Keratinocyte (primary cell): Measurements from ENCODE around the gene JAM3. TPM values are rescaled to one million over a fixed set of nuclear protein-coding genes. Genes with fewer than 3 reads are reported as not detected.

ENCODE experiments used
- DNase-seq: peaks from one replicate; pipeline ENCODE4 v3.0.0-alpha.2; 2011; ENCODE audit warnings: low read depth, missing footprints, low spot score
- FAIRE-seq: peaks from 2 replicates; lab custom pipeline; 2011; peaks lifted over from hg19 to GRCh38; lab: Jason Lieb, UNC
- H2AFZ ChIP-seq: 2 replicates; pipeline ENCODE4 v1.6.0; 2012; ENCODE audit warnings: low read length, control low read depth, inconsistent platforms; ENCODE audit not compliant: control insufficient read depth
- H3K27ac ChIP-seq: 2 replicates; pipeline ENCODE4 v1.5.1; 2011; ENCODE audit warnings: low read length; ENCODE audit not compliant: control insufficient read depth, insufficient read depth
- H3K27me3 ChIP-seq: 3 replicates; pipeline ENCODE4 v1.6.0; 2011; ENCODE audit warnings: low read length; ENCODE audit not compliant: control insufficient read depth, insufficient read depth; ENCODE audit errors: extremely low read depth
- H3K36me3 ChIP-seq, 2 experiments: 2 replicates in 1 of 2; 3 replicates in 1 of 2; pipeline ENCODE4 v1.5.1; 2011; ENCODE audit warnings: low read length in 2 of 2, mild to moderate bottlenecking in 1 of 2; ENCODE audit not compliant: control insufficient read depth in 2 of 2, insufficient read depth in 2 of 2; ENCODE audit errors: extremely low read depth in 1 of 2
- H3K4me1 ChIP-seq: 3 replicates; pipeline ENCODE4 v1.5.1; 2011; ENCODE audit warnings: low read length; ENCODE audit not compliant: control insufficient read depth, insufficient read depth; ENCODE audit errors: extremely low read depth
- H3K4me2 ChIP-seq: 3 replicates; pipeline ENCODE4 v1.6.0; 2011; ENCODE audit warnings: low read depth, low read length; ENCODE audit not compliant: control insufficient read depth, insufficient read depth; ENCODE audit errors: extremely low read depth
- H3K4me3 ChIP-seq, 3 experiments: fragments of 200-600 bp in 1 of 3; sonication (generic) in 1 of 3; 2 replicates in 2 of 3; 3 replicates in 1 of 3; pipeline ENCODE4 v1.5.1; 2011 to 2016; ENCODE audit warnings: low read length in 3 of 3, mild to moderate bottlenecking in 3 of 3, control low read depth in 2 of 3, inconsistent platforms in 1 of 3, low read depth in 1 of 3, mixed read lengths in 1 of 3, mixed run types in 1 of 3, moderate library complexity in 1 of 3; ENCODE audit not compliant: control insufficient read depth in 2 of 3, insufficient read depth in 2 of 3; ENCODE audit errors: extremely low read depth in 1 of 3
- H3K79me2 ChIP-seq: 2 replicates; pipeline ENCODE4 v1.6.0; 2012; ENCODE audit warnings: low read length; ENCODE audit not compliant: control insufficient read depth, insufficient read depth
- H3K9ac ChIP-seq: 3 replicates; pipeline ENCODE4 v1.6.0; 2011; ENCODE audit warnings: low read length; ENCODE audit not compliant: control insufficient read depth, insufficient read depth; ENCODE audit errors: extremely low read depth
- H3K9me1 ChIP-seq: 3 replicates; pipeline ENCODE4 v1.6.0; 2011; ENCODE audit warnings: low read length; ENCODE audit not compliant: control insufficient read depth, insufficient read depth; ENCODE audit errors: extremely low read depth
- H3K9me3 ChIP-seq: 2 replicates; pipeline ENCODE4 v1.5.1; 2012; ENCODE audit warnings: low read depth, low read length; ENCODE audit not compliant: control insufficient read depth
- H4K20me1 ChIP-seq: 3 replicates; pipeline ENCODE4 v1.6.0; 2011; ENCODE audit warnings: low read length; ENCODE audit not compliant: control insufficient read depth, insufficient read depth; ENCODE audit errors: extremely low read depth
- CTCF ChIP-seq, 3 experiments: IDR thresholded peaks in 1 of 3; conservative IDR thresholded peaks in 1 of 3; optimal IDR thresholded peaks in 1 of 3; 2 replicates in 2 of 3; 3 replicates in 1 of 3; pipeline versions ENCODE3 to v1.5.1; 2011; ENCODE audit warnings: low read length in 3 of 3, mild to moderate bottlenecking in 3 of 3, moderate library complexity in 2 of 3, control low read depth in 1 of 3, inconsistent platforms in 1 of 3; ENCODE audit not compliant: insufficient read depth in 2 of 3; ENCODE audit errors: extremely low read depth in 1 of 3
- EZH2 ChIP-seq: IDR thresholded peaks from one replicate; pipeline ENCODE4 v1.6.1; 2012; ENCODE audit warnings: inconsistent platforms, mild to moderate bottlenecking, low read length, moderate library complexity
- dilution Hi-C: fragments of 300-500 bp; cut with MboI; formaldehyde crosslinking; loops from one replicate; pipeline ENCODE4 v1.7.0; 2020; ENCODE audit warnings: low sequenced_read_pairs; ENCODE audit not compliant: extremely low pct_ligation_motif_present
- polyA plus RNA-seq, 5 experiments: library from polyadenylated mRNA; depleted of rRNA in 3 of 5; stranded (reverse) in 3 of 5; stranded (forward) in 1 of 5; unstranded in 1 of 5; fragments of >200 nt; gene quantifications; 1 replicate in 1 of 5; 2 replicates in 3 of 5; 3 replicates in 1 of 5; pipeline versions ENCODE4 v1.2.1 to v1.2.3, GENCODE V29; 2011 to 2012; ENCODE audit warnings: missing spikeins in 2 of 5, low read depth in 1 of 5, low replicate concordance in 1 of 5

The JAM3 gene
- polyA plus RNA-seq, 1 donor (not counting 4 experiments of a cell fraction or from before 2014, with no cell fraction given) = 11.4 TPM

- no peak overlapping the region for H3K27ac ChIP-seq
- FAIRE-seq = no peak
- no peak for DNase-seq
- TF ChIP-seq EZH2 = no peak
- no peak for TF ChIP-seq CTCF (optimal IDR thresholded peaks at IDR 0.05 in 1 of 3, IDR thresholded peaks at IDR 0.05 in 1 of 3, conservative IDR thresholded peaks at IDR 0.05 in 1 of 3; ENCODE audit: extremely low read depth in 1 of 3, insufficient read depth in 2 of 3, low read length in 3 of 3)
- no peak overlapping the region for H3K4me3 ChIP-seq
- H3K9me1 ChIP-seq = no peaks in the 10 kb centered on the region
- peak overlapping the region; percentile 59 for H3K9ac ChIP-seq
- dilution Hi-C loops = no loop called here
- H3K4me1 ChIP-seq = peaks cover 47% of the 10 kb centered on the region
- no peaks in the 10 kb centered on the region for H3K9me3 ChIP-seq
- no peaks in the 10 kb centered on the region for H4K20me1 ChIP-seq
- no peak overlapping the region for H2AFZ ChIP-seq
- H3K27me3 ChIP-seq = no peaks in the 10 kb centered on the region
- H3K4me2 ChIP-seq = peak overlapping the region; percentile 52
- H3K36me3 ChIP-seq = no peaks in the 10 kb centered on the region
- H3K79me2 ChIP-seq = no peaks in the 10 kb centered on the region
Observed at GRCh38 chr11:134041791-134042696, 26.8 kb upstream of the JAM3 start.

- TF ChIP-seq CTCF (optimal IDR thresholded peaks at IDR 0.05 in 1 of 3, IDR thresholded peaks at IDR 0.05 in 1 of 3, conservative IDR thresholded peaks at IDR 0.05 in 1 of 3; ENCODE audit: extremely low read depth in 1 of 3, insufficient read depth in 2 of 3, low read length in 3 of 3) (no peak), EZH2 (no peak)
- Histone ChIP-seq H3K79me2 (no peaks in the 10 kb centered on the region), H4K20me1 (no peaks in the 10 kb centered on the region), H3K9me3 (no peaks in the 10 kb centered on the region), H3K9me1 (no peaks in the 10 kb centered on the region), H3K9ac (no peak overlapping the region), H3K27ac (no peak overlapping the region), H3K4me2 (no peak overlapping the region), H3K4me3 (no peak overlapping the region), H3K4me1 (peaks cover 47% of the 10 kb centered on the region), H3K36me3 (no peaks in the 10 kb centered on the region), H2AFZ (no peak overlapping the region), H3K27me3 (no peaks in the 10 kb centered on the region)
- FAIRE-seq (no peak), DNase-seq (no peak)
- dilution Hi-C loops = no loop called here
Observed at GRCh38 chr11:134043821-134044420, 25.0 kb upstream of the JAM3 start.
